NCI-H460 (cell line): ENCODE measurements around the gene CHKA. TPM values are rescaled to one million over a fixed set of nuclear protein-coding genes. Genes with fewer than 3 reads are reported as not detected.
A peak's percentile ranks its signal among the peaks of the same experiment; 100 is the strongest.

ENCODE experiments used
- DNase-seq: peaks from one replicate; pipeline ENCODE4 v3.0.0-alpha.2; 2016; ENCODE audit warnings: low read depth; ENCODE audit errors: extremely low read depth
- small RNA-seq, 2 experiments: library from RNA; depleted of rRNA; stranded (forward); fragments of <200 nt; gene quantifications; one replicate each; pipeline ENCODE3, GENCODE V24; 2014
- total RNA-seq: library from RNA; depleted of rRNA; stranded (reverse); fragments of >200 nt; shearing (Covaris generic); gene quantifications from 2 replicates; pipeline ENCODE4 v1.2.3, GENCODE V29; 2014; rRNA removed

CHKA gene
- total RNA-seq, 1 experiment from 2014 or later = 9.0 TPM

DNA sequence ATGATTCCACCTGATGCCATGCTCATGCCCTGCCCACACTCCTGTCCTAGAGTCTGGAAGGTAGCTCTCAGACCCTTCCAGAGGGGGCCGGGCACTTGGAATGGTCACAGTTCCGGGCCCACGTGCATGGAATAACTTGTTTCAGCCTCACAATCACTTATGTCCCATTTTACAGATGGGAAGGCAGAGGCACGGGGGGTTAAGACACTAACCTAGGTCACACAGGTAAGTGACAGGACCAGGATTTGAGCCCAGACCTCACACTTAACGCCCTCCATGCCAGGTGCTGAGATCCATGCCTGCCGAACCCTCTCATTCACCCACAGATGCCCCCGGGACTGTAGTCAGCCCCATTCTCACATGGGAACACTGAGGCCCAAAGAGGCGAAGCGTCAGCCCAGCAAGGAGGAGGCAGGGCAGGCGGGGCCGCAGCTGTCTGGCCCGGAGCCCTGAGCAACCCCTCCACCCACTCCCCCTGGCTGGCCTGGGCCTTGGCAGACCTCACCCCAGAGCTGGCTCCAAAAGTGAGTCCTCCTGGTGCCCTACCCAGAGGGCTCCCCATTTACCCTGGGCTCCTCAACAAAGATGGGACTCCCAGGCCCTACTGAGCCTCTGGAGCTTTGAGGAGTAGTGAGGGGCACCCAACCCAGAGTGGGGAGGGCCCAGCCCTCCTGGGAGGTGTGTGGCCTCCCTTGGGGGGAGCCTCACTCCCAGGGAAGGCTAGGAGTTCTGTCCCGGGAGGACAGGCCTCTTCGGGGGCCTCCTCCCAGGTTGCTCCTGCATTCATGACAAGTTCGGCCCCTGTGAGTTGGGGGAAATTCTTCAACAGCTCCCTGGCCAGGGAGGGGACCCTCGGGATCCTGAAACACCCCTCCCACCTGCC is 113.4 kb downstream of the CHKA start:
- DNase-seq = no peak

DNA sequence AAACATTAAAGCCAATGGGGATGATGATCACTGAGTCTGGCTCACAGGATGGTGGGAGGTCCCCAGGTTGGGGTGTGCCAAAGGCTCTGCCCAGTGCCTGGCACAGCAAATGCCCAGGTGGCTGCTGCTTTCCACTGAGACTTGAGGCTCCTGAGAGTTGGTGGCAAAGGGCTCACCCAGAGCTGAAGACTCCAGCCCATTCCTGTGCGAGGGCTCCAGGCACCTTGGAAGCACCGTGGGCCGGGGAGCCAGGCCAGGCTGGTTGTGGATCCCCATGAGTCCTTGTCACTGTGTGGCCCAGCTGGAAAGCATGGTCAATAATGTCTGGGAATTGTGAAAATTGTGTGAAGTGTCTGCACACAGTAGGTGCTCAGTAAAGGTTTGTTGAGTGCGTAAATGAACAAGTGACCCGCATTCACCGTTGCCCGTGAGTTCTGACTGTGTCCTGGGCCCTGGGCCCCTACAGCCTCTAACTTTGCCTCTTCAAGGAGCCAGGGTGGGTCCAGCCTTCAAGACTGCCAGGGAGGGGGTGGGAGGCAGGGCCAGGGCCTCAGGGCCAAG is 114.5 kb downstream of the CHKA start:
- no peak for DNase-seq

DNA sequence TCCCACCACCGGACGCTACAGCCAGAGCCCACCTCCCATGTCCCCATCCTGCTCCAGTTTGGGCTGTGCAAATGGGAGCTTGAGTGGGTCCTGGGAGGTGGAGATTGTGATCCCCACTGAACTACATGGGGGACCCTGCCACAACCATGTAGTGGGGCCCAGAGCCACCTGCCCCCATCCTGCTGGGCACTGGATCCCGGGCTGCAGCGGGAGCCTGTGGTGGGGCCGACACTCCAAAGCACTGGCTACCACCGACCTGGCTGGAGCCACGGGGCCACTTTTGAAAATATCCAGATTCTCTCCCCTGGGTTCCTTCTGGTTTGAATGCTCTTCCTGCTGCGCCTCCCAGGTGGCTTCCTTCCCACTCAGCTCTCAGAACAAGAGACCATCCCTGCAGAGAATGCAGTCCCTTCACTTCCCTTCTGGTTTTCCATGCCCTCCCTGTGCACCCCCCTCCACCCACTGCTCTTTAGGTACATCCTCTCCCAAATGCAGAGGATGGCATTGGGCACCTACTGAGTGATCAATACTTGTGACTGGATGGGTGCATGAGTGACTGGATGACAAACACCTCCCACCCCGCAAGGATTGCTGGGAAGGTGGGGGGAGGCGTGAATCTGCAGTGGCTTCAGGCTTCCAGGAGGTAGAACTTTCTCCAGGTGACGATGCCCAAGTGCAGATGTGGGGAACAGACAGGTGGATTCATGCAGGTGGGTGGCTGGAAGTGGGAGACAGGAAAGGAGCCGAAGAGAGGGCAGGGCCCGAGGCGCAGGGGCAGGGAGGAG is 116.4 kb downstream of the CHKA start:
- DNase-seq = no peak

DNA sequence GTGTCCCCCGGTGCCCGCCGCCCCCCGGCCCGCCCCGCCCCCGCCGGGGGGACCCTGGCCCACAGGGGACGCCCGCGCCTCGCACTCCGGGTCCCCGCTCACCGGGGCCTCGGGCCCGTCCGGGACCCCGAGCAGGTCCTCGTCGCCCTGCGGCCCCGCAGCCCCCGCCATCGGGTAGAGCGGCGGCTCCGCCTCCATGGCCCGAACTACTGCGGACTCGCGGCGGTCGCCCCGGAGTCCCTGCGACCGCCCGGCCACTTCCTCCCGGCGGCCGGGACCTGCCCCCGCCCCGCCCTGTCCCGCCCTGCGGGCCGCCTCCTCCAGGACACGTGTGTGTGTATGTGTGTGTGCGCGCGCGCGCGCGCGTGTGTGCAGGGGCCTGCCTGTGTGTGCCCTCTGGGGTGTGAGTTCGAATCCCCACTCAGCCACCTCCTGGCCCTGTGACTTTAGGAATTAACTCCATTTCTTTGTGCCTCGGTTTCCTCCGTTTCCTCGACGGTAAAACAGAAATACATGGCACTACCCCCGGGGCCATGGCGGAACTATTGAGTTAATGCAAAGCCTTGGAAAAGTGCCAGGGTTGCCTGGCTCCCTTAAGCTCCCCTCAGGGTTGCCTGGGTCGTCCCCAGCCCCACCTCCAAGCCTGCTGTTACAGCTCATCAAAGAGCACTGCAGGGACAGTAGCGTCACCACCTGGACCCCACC is 117.2 kb downstream of the CHKA start, which contains the start of gene UNC93B1:
UNC93B1 (minus strand) TSS at position 252 of the 705 bp plus-strand sequence; CDS start at position 198, 54 bp downstream.
- DNase-seq = peak; percentile 77

DNA sequence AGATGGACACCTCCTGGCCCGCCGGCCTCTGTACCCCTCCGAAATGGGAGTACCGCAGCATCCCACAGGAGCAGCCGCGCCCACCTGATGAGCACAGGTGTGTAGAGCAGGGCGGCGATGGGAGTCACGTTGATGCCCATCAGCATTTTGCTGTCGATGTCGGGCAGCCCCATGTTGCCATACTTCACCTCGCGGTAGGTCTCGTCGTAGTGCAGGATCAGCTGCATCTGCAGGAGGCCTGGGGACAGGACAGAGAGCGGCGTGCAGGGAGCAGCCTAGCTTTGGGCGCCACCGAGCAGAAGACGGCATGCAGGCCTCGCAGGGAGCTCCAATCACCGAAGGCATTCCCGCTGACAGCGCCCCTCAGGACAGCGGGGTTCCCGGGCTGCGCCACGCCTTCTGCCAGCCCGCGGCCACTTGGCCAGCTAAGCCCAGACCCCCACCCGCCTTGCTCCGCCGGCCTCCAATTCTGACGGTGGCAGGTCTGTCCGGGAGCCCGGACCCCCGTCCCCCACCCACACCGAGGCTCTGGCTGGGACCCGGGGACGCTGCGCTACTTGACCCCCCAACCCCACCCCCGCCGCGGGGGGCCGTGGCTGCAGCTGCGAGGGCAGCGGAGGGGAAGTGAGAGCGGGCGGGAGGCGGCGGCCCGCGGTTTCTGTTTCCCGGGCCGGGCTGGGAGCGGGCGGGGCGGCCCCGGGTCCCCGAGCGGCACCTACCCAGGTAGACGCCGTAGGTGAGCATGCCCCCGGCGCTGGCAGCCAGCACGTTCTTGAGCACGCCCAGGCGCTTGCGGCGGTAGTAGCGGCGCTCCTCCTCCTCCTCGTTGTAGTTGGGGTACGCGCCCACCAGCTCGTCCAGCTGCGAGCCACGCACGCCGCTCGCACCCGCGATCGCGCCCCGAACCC is 118.0 kb downstream of the CHKA start:
- no peak for DNase-seq

Small RNA genes lying within 50 kb of the gene (small RNA-seq; reads per million reads assigned to genes)
- 0 to 0.12 reads per million in 2 experiments for gene MIR6753

Other genes starting within 250 kb of the CHKA start
- gene UNC93B1, start 117.3 kb downstream of the CHKA start, total RNA-seq = 15.1 and 20.3 TPM in 2 replicates
- gene ALDH3B1, start 111.1 kb downstream of the CHKA start, total RNA-seq = 60.8 and 64.5 TPM in 2 replicates
- 150 and 177 TPM in 2 replicates for gene NDUFS8, start 90.7 kb downstream of the CHKA start, total RNA-seq
- gene TCIRG1, start 82.4 kb downstream of the CHKA start, total RNA-seq = 43.1 and 46.1 TPM in 2 replicates
- gene KMT5B, start 91.9 kb upstream of the CHKA start, total RNA-seq = 16.7 and 21.2 TPM in 2 replicates
- gene C11orf24, start 150.6 kb upstream of the CHKA start, total RNA-seq = 31.5 and 34.5 TPM in 2 replicates
- gene LRP5, start 191.2 kb upstream of the CHKA start, total RNA-seq = 14.2 TPM in 2 replicates